GM18951 (cell line): ENCODE measurements around the gene CPSF4L.

ENCODE experiments used
- POLR2A ChIP-seq: IDR thresholded peaks from 4 replicates; pipeline ENCODE4 v1.6.1; 2011; ENCODE audit warnings: mild to moderate bottlenecking; ENCODE audit not compliant: insufficient read length, insufficient read depth; ENCODE audit errors: extremely low read depth
- in situ Hi-C: fragments of 300-500 bp; cut with MboI; formaldehyde crosslinking; loops from one replicate; pipeline ENCODE4 v1.12.0; 2022; ENCODE audit warnings: low sequenced_read_pairs, mixed read lengths, inconsistent platforms; ENCODE audit not compliant: unreplicated experiment

CPSF4L gene

GRCh38 chr17:73203788-73204479, 57.7 kb downstream of the CPSF4L start:
- TF ChIP-seq POLR2A: no peak
- in situ Hi-C loops: no loop called here

- in situ Hi-C loops: no loop called here
- TF ChIP-seq POLR2A: no peak
These were observed 58.4 kb downstream of the CPSF4L start for GRCh38 chr17:73203135-73203787.

- in situ Hi-C loops: no loop called here
- no peak for TF ChIP-seq POLR2A
These were observed 60.2 kb downstream of the CPSF4L start for GRCh38 chr17:73201215-73202069.

- in situ Hi-C loops: no loop called here
- no peak for TF ChIP-seq POLR2A
These were observed 61.2 kb downstream of the CPSF4L start for GRCh38 chr17:73200476-73200875.

- in situ Hi-C loops: loop anchor here (25.0 kb wide), 1 partner anchor 463 kb away; no protein-coding TSS in a partner anchor
These were observed 61.8 kb downstream of the CPSF4L start for GRCh38 chr17:73199751-73200317.

GRCh38 chr17:73198930-73199260, 62.8 kb downstream of the CPSF4L start:
- TF ChIP-seq POLR2A: no peak
- in situ Hi-C loops: loop anchor here (25.0 kb wide), 1 partner anchor 462 kb away; no protein-coding TSS in a partner anchor

More at GRCh38 chr17:73199751-73200317, 61.8 kb downstream of the CPSF4L start:
- no peak for TF ChIP-seq POLR2A
